OCI-LY1 (cell line): ENCODE data around the gene FBXO34.

Source experiments
- CTCF ChIP-seq: fragments of 200-600 bp; sonication (generic), shearing (Covaris generic); IDR thresholded peaks from 2 replicates; pipeline ENCODE4 v1.5.1; 2017; ENCODE audit warnings: mild to moderate bottlenecking, antibody characterized with exemption, low read length, moderate library complexity, mixed read lengths
- EZH2 ChIP-seq: fragments of 200-600 bp; sonication (generic), shearing (Covaris generic); IDR thresholded peaks from 2 replicates; pipeline ENCODE4 v1.8.0; 2017; ENCODE audit warnings: borderline replicate concordance, mixed run types, mild to moderate bottlenecking, antibody characterized with exemption, low read length, moderate library complexity, mixed read lengths

GRCh38 chr14:55303691-55304145 is 32.5 kb downstream of the FBXO34 start:
- TF ChIP-seq CTCF (no peak), EZH2 (no peak)
